ENCODE results near the gene SAG. TPM values are rescaled to one million over a fixed set of nuclear protein-coding genes. Genes with fewer than 3 reads are reported as not detected.

Gene SAG
- total RNA-seq, 1 donor, result not detected

DNA sequence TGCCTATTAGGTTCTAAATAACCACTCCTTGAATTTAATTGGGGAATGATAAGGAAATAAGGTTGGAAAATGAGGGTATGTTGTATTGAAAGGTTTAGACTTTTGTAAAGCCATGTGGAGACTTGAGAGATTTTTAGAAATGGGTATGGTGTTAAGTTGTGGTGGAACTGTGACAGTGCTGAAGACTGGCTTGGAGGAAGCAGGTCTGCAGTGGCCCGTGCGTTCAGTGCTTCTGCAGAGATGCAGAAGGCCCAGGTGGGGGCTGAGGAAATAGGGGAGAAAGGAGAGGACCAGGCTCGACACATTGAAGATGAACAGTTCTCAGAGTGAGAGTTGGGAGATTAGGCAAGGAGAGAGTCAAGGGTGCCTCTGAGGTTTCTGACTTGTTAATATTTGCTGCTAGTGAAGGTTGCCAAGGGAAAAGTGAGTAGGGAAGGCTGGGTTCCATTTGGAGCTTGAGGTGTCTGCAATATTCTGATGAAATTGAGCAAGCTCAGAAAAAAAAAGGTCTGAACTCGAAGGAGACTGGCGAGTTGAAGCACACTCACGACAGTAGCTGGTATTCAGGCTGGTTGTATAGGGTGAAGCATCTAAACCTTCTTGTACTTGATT lies 25.5 kb upstream of the SAG start:
- H3K4me3 ChIP-seq (ENCODE audit: low read depth, low read length), result no peak overlapping the region
- DNase-seq (ENCODE audit: low read depth), result no peak
- TF ChIP-seq, protein P1, sequence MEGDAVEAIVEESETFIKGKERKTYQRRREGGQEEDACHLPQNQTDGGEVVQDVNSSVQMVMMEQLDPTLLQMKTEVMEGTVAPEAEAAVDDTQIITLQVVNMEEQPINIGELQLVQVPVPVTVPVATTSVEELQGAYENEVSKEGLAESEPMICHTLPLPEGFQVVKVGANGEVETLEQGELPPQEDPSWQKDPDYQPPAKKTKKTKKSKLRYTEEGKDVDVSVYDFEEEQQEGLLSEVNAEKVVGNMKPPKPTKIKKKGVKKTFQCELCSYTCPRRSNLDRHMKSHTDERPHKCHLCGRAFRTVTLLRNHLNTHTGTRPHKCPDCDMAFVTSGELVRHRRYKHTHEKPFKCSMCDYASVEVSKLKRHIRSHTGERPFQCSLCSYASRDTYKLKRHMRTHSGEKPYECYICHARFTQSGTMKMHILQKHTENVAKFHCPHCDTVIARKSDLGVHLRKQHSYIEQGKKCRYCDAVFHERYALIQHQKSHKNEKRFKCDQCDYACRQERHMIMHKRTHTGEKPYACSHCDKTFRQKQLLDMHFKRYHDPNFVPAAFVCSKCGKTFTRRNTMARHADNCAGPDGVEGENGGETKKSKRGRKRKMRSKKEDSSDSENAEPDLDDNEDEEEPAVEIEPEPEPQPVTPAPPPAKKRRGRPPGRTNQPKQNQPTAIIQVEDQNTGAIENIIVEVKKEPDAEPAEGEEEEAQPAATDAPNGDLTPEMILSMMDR (IDR thresholded peaks at IDR 0.05; ENCODE audit: insufficient read depth, low read depth, low read length), result no peak

DNA sequence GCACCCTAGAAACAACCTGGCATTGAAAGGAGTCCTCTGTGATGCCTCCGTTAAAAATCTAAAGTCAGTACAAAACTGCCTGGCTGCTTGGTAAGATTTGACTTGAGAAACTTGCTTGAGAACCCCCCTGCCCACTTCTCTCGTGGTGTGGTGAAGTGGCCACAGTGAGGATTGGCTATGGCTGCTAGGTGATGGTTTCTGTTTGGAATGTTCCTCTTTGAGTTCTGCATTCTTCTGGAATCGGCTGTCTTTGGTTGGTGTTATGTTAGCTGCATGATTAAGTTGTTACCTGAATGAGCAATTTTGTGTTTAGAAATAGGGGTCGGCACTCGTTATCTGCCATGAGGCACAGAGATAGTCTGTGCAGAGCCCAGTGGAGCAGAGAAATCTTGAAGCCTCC lies 21.7 kb upstream of the SAG start:
- no peak overlapping the region for H3K4me3 ChIP-seq (ENCODE audit: low read depth, low read length)
- DNase-seq (ENCODE audit: low read depth), result no peak
- TF ChIP-seq, protein P1 (IDR thresholded peaks at IDR 0.05; ENCODE audit: insufficient read depth, low read depth, low read length), result no peak

DNA sequence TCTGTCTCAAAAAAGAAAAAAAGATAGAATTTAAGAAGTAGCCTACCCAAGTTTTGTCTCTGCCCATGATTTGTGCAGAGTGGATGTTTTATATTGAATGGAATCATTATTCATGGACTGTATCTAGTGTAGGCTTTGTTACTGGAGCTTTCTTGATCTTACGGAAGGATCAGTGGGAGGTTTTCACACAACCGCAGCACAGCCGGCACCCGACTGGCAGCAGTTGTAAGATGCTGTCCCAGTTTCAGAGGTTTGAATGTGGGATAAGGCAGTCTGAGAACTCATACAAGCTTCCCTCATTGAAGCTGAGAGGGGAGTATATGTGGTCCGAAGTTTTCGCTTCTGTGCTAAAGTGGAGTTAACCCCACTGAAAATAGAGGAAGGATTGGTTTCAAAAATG lies 19.7 kb upstream of the SAG start:
- TF ChIP-seq, protein P1 (IDR thresholded peaks at IDR 0.05; ENCODE audit: insufficient read depth, low read depth, low read length), result no peak
- no peak overlapping the region for H3K4me3 ChIP-seq (ENCODE audit: low read depth, low read length)
- DNase-seq (ENCODE audit: low read depth), result no peak

DNA sequence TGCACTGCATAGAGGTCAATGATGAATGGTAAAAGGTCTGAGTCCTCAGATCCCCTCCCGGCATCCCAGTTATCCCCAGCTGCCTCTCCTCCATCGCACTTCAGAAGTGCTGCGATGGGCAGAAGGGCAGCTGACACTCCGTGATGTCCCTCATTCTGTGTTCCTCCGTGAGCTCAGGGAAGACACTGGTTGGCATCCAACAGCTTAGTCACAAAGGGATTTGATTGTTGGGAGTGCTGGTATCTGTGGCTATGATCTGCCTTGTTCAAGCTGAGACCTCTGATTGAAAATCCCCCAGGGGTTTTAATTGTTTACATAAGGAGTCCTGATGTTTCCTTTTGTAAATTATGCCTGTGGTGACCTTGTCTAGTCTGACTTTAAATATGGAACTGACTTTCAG lies 19.0 kb upstream of the SAG start:
- H3K4me3 ChIP-seq (ENCODE audit: low read depth, low read length), result no peak overlapping the region
- peak; percentile 18 for DNase-seq (ENCODE audit: low read depth)
- TF ChIP-seq, protein P1 (IDR thresholded peaks at IDR 0.05; ENCODE audit: insufficient read depth, low read depth, low read length), result no peak

DNA sequence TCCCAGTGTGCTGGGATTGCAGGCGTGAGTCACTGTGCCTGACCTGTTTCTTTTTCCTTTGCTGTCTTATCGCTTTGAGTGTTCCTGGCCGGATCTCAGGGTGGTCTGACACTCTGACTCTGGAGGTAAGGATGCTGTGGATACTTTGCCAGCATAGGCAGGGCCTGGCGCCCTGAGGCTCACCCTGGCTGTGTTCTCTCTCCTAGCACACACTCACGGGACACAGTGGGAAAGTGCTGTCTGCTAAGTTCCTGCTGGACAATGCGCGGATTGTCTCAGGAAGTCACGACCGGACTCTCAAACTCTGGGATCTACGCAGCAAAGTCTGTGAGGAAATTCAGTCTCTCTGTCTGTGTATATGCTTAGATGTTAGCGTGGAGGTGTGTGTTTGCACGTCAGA lies 18.0 kb upstream of the SAG start:
- no peak overlapping the region for H3K4me3 ChIP-seq (ENCODE audit: low read depth, low read length)
- TF ChIP-seq, protein P1 (IDR thresholded peaks at IDR 0.05; ENCODE audit: insufficient read depth, low read depth, low read length), result no peak
- DNase-seq (ENCODE audit: low read depth), result no peak

DNA sequence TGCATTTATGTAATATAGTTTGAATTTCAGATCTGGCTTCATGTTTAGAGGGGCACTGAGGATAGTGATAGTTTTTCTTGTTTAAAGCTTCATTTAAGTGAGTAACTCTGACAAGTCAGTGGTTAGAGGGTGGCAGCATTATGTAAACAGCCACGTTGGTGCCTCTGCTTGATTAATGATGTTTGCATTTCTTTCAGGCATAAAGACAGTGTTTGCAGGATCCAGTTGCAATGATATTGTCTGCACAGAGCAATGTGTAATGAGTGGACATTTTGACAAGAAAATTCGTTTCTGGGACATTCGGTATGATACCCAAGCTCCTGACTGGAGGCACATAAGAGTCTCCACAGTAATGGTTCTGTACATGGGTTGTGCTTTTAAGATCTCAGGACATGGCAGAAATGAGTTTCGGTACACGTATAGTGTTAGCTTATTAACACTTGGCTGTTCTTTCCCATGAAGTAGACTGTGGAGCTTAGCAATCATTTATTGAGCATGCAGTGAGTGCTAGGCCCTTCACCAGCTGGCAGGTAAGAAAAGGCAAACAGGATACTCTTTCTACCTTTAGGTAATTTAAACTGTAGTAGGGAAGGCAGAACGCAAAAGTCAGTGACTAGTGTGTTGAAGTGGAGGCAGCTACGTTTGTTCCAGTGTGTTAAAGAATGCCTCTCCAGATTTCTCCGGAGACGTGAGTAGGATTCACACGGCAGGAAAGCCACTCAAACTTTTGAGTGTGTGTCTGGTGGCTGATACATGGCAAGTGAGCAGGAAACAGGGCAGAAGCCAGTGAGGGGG lies 17.4 kb upstream of the SAG start:
- TF ChIP-seq, protein P1 (IDR thresholded peaks at IDR 0.05; ENCODE audit: insufficient read depth, low read depth, low read length), result no peak
- DNase-seq (ENCODE audit: low read depth), result peak; percentile 16
- no peak overlapping the region for H3K4me3 ChIP-seq (ENCODE audit: low read depth, low read length)
